GM10266 (cell line): Measurements from ENCODE around the gene SLC6A1.

Source experiments
- DNase-seq: peaks from one replicate; pipeline ENCODE4 v3.0.0; 2012; ENCODE audit errors: extremely low spot score
- CTCF ChIP-seq: IDR thresholded peaks from 2 replicates; pipeline ENCODE4 v1.5.1; 2012; ENCODE audit warnings: mild to moderate bottlenecking, low read depth; ENCODE audit not compliant: control insufficient read depth, insufficient read depth; ENCODE audit errors: missing control alignments

SLC6A1 gene

GRCh38 chr3:10972072-10972782 is 20.3 kb upstream of the SLC6A1 start:
- DNase-seq, result no peak
- no peak for TF ChIP-seq CTCF

GRCh38 chr3:10973046-10973595 is 19.4 kb upstream of the SLC6A1 start:
- no peak for TF ChIP-seq CTCF
- no peak for DNase-seq

GRCh38 chr3:10974131-10974530 is 18.4 kb upstream of the SLC6A1 start:
- no peak for TF ChIP-seq CTCF
- DNase-seq, result no peak

GRCh38 chr3:10974746-10975375 is 17.7 kb upstream of the SLC6A1 start:
- TF ChIP-seq CTCF, result no peak
- DNase-seq, result no peak

- DNase-seq, result no peak
- no peak for TF ChIP-seq CTCF
Measured at GRCh38 chr3:10975695-10976234, 16.8 kb upstream of the SLC6A1 start.

GRCh38 chr3:10976770-10977169 is 15.8 kb upstream of the SLC6A1 start:
- no peak for DNase-seq
- no peak for TF ChIP-seq CTCF
